A673 (cell line): Measurements from ENCODE around the gene SLC12A6. TPM values are rescaled to one million over a fixed set of nuclear protein-coding genes. Genes with fewer than 3 reads are reported as not detected.
"Not testable (repeated sequence)": the region's sequence is repeated elsewhere in the genome, so short reads cannot be mapped to it uniquely, and the experiment has no call there.

Experiments used
- BruUV-seq: library from RNA; stranded (reverse); fragments of 400-500 nt; replicated peaks from 2 replicates; lab custom pipeline; 2021; lab: Mats Ljungman, UMichigan
- CTCF ChIA-PET: fragments of 300-600 bp; sonication (Branson Sonifier 250); formaldehyde crosslinking; loops from one replicate; lab custom pipeline; 2022; ENCODE audit warnings: antibody characterized with exemption; lab: Charles Lee
- POLR2A ChIA-PET: fragments of 300-600 bp; sonication (Branson Sonifier 250); formaldehyde crosslinking; loops from one replicate; lab custom pipeline; 2022; ENCODE audit warnings: antibody characterized with exemption; ENCODE audit not compliant: low non-redundant PET; lab: Charles Lee
- DNase-seq: peaks from one replicate; pipeline ENCODE4 v3.0.0-alpha.2; 2015; ENCODE audit warnings: low spot score
- H3K27ac ChIP-seq: fragments of 200-600 bp; sonication (generic); 2 replicates; pipeline ENCODE4 v1.5.1; 2016; ENCODE audit warnings: mixed run types, low read depth, mild to moderate bottlenecking, mixed read lengths, antibody characterized with exemption, low read length; ENCODE audit not compliant: poor library complexity, severe bottlenecking
- H3K27me3 ChIP-seq: fragments of 200-600 bp; sonication (generic); replicated peaks from 2 replicates; pipeline ENCODE4 v1.6.1; 2017; ENCODE audit warnings: mixed run types, low read depth, mild to moderate bottlenecking, mixed read lengths, antibody characterized with exemption, low read length; ENCODE audit not compliant: insufficient read depth, poor library complexity
- H3K36me3 ChIP-seq: fragments of 200-600 bp; sonication (generic); 2 replicates; pipeline ENCODE4 v1.6.1; 2016; ENCODE audit warnings: mixed run types, mild to moderate bottlenecking, mixed read lengths, antibody characterized with exemption, low read length; ENCODE audit not compliant: insufficient read depth, poor library complexity, severe bottlenecking
- H3K4me1 ChIP-seq: fragments of 200-600 bp; sonication (generic); 2 replicates; pipeline ENCODE4 v1.6.1; 2017; ENCODE audit warnings: mixed run types, mild to moderate bottlenecking, mixed read lengths, antibody characterized with exemption, low read length; ENCODE audit not compliant: insufficient read depth, poor library complexity, severe bottlenecking
- H3K4me3 ChIP-seq: fragments of 200-600 bp; sonication (generic); 2 replicates; pipeline ENCODE4 v1.5.1; 2016; ENCODE audit warnings: low read depth, mixed run types, mild to moderate bottlenecking, mixed read lengths, low read length; ENCODE audit not compliant: poor library complexity, severe bottlenecking
- H3K9me3 ChIP-seq: fragments of 200-600 bp; sonication (generic); 2 replicates; pipeline ENCODE4 v1.6.1; 2016; ENCODE audit warnings: mixed run types, low read depth, mild to moderate bottlenecking, mixed read lengths, antibody characterized with exemption, low read length; ENCODE audit not compliant: poor library complexity, severe bottlenecking
- CTCF ChIP-seq: fragments of 300-800, 200-600 bp; sonication (generic); conservative IDR thresholded peaks from 2 replicates; pipeline ENCODE4 v1.5.1; 2017; ENCODE audit warnings: low read depth, mild to moderate bottlenecking, antibody characterized with exemption, low read length, moderate library complexity, mixed read lengths
- EZH2 ChIP-seq: fragments of 200-600 bp; sonication (generic); IDR thresholded peaks from 2 replicates; pipeline ENCODE4 v1.6.1; 2017; ENCODE audit warnings: borderline replicate concordance, low read depth, mild to moderate bottlenecking, mixed read lengths, antibody characterized with exemption, low read length; ENCODE audit not compliant: poor library complexity, severe bottlenecking
- intact Hi-C: fragments of 100-400 bp; cut with micrococcal nuclease; formaldehyde crosslinking; loops from one replicate; pipeline ENCODE4 v1.10.0; 2022; ENCODE audit not compliant: unreplicated experiment
- total RNA-seq: library from RNA; stranded (reverse); gene quantifications from 2 replicates; pipeline ENCODE4 v1.2.3, GENCODE V29; 2021

The SLC12A6 gene
- total RNA-seq, 1 experiment from 2014 or later, result 17.2 TPM

GRCh38 chr15:34353627-34354026 is 16.0 kb upstream of the SLC12A6 start:
- BruUV-seq, result no TSS peak
- POLR2A ChIA-PET, result no interaction called here
- intact Hi-C loops, result no loop called here
- CTCF ChIA-PET, result no interaction called here
- Histone ChIP-seq H3K36me3 (no peaks in the 10 kb centered on the region), H3K27me3 (no peaks in the 10 kb centered on the region), H3K4me3 (no peak overlapping the region), H3K27ac (no peak overlapping the region), H3K9me3 (no peaks in the 10 kb centered on the region), H3K4me1 (no peaks in the 10 kb centered on the region)
- no peak for TF ChIP-seq CTCF
- TF ChIP-seq EZH2, result no peak
- DNase-seq, result no peak

GRCh38 chr15:34352996-34353395 is 15.4 kb upstream of the SLC12A6 start:
- intact Hi-C loops, H3K9me3 ChIP-seq, H3K4me1 ChIP-seq, H3K27me3 ChIP-seq, H3K4me3 ChIP-seq, H3K27ac ChIP-seq, DNase-seq, CTCF ChIA-PET, H3K36me3 ChIP-seq, BruUV-seq, POLR2A ChIA-PET: not testable (repeated sequence)

- Histone ChIP-seq H3K4me1 (no peaks in the 10 kb centered on the region), H3K9me3 (no peaks in the 10 kb centered on the region), H3K27me3 (no peaks in the 10 kb centered on the region), H3K4me3 (no peak overlapping the region), H3K36me3 (no peaks in the 10 kb centered on the region), H3K27ac (no peak overlapping the region)
- DNase-seq, result no peak
- BruUV-seq, result no TSS peak
- TF ChIP-seq CTCF (no peak), EZH2 (no peak)
- ChIA-PET CTCF (no interaction called here), POLR2A (no interaction called here)
- intact Hi-C loops, result no loop called here
Measured at GRCh38 chr15:34349769-34350168, 12.2 kb upstream of the SLC12A6 start.

GRCh38 chr15:34348735-34349300 is 11.2 kb upstream of the SLC12A6 start:
- Histone ChIP-seq H3K4me3 (no peak overlapping the region), H3K4me1 (no peaks in the 10 kb centered on the region), H3K36me3 (no peaks in the 10 kb centered on the region), H3K27ac (no peak overlapping the region), H3K27me3 (no peaks in the 10 kb centered on the region), H3K9me3 (no peaks in the 10 kb centered on the region)
- ChIA-PET CTCF (no interaction called here), POLR2A (no interaction called here)
- no peak for DNase-seq
- intact Hi-C loops, result no loop called here
- BruUV-seq, result no TSS peak
- no peak for TF ChIP-seq CTCF
- TF ChIP-seq EZH2, result no peak
